ENCODE measurements around the gene SLC2A10. TPM values are rescaled to one million over a fixed set of nuclear protein-coding genes. Genes with fewer than 3 reads are reported as not detected.

Gene SLC2A10
- total RNA-seq, 1 experiment from 2014 or later: 33.6 TPM

- DNase-seq: peak; percentile 100
- POLR2A ChIA-PET (ENCODE audit: unreplicated experiment): interaction anchor here (0.7 kb wide), 1 partner anchor 131 kb away, joined by 3 read pairs; no protein-coding TSS in a partner anchor
- Histone ChIP-seq H3K27ac (peak within 1 kb of the TSS; percentile 76), H4K20me1 (ENCODE audit: insufficient read depth) (0 out of 2 replicates have a peak, but pooled peaks cover 3% of the 10 kb centered on the region), H3K4me2 (peak within 1 kb of the TSS; percentile 87), H3K4me3 (peak within 1 kb of the TSS; percentile 79), H3K9me2 (ENCODE audit: insufficient read depth) (no peaks in the 10 kb centered on the region), H3K27me3 (ENCODE audit: insufficient read depth, low read depth) (no peaks in the 10 kb centered on the region), H3F3A (ENCODE audit: insufficient read depth, low read depth) (peaks cover 18% of the 10 kb centered on the region; the same call in 1 of the 2 replicates), H3K4me1 (replicated peaks; ENCODE audit: insufficient read depth) (peaks cover 26% of the 10 kb centered on the region), H3K36me3 (ENCODE audit: low read depth) (peaks cover 12% of the 10 kb centered on the region; the same call in 1 of the 2 replicates), H3K79me2 (ENCODE audit: low read depth) (peaks cover 42% of the 10 kb centered on the region), H2AFZ (peak within 1 kb of the TSS; percentile 90), H3K9me3 (ENCODE audit: insufficient read depth, low read depth) (no peaks in the 10 kb centered on the region)
- no peak for TF ChIP-seq EZH2 (IDR thresholded peaks at IDR 0.05; ENCODE audit: low read depth)
- TF ChIP-seq CTCF (conservative IDR thresholded peaks at IDR 0.05): 0 out of 2 replicates have a peak, but pooled peaks have one; percentile 28
- CTCF ChIA-PET: interaction anchor here (0.6 kb wide), 1 partner anchor 66 kb away, joined by 3 read pairs; no protein-coding TSS in a partner anchor
- BruUV-seq (replicated peaks): TSS peak; percentile 24
- intact Hi-C loops (cut with micrococcal nuclease; ENCODE audit: unreplicated experiment): no loop called here
These were observed 20.2 kb upstream of the SLC2A10 start, which contains the start of gene TP53RK for GRCh38 chr20:46689082-46689753. Gene TP53RK, minus strand, starts transcription at chr20:46689444. Its CDS starts 30 bp downstream, at chr20:46689414.

GRCh38 chr20:46689754-46690085 lies 19.7 kb upstream of the SLC2A10 start:
- intact Hi-C loops (cut with micrococcal nuclease; ENCODE audit: unreplicated experiment): no loop called here
- no peaks in the 10 kb centered on the region for H3K9me2 ChIP-seq (ENCODE audit: insufficient read depth)
- POLR2A ChIA-PET (ENCODE audit: unreplicated experiment): interaction anchor here (0.7 kb wide), 2 partner anchors 85 to 132 kb away, joined by 3 to 7 read pairs; no protein-coding TSS in a partner anchor
- peaks cover 26% of the 10 kb centered on the region for H3K4me1 ChIP-seq (replicated peaks; ENCODE audit: insufficient read depth)
- DNase-seq: no peak
- H3K4me3 ChIP-seq: peak overlapping the region; percentile 64
- no peaks in the 10 kb centered on the region for H3K27me3 ChIP-seq (ENCODE audit: insufficient read depth, low read depth)
- peak overlapping the region; percentile 66 for H3K27ac ChIP-seq
- TSS peak; percentile 59 for BruUV-seq (replicated peaks)
- H4K20me1 ChIP-seq (ENCODE audit: insufficient read depth): 0 out of 2 replicates have a peak, but pooled peaks cover 3% of the 10 kb centered on the region
- peaks cover 14% of the 10 kb centered on the region; the same call in 1 of the 2 replicates for H3F3A ChIP-seq (ENCODE audit: insufficient read depth, low read depth)
- no peak for TF ChIP-seq EZH2 (IDR thresholded peaks at IDR 0.05; ENCODE audit: low read depth)
- TF ChIP-seq CTCF (conservative IDR thresholded peaks at IDR 0.05): no peak
- CTCF ChIA-PET: no interaction called here
- H2AFZ ChIP-seq: peak overlapping the region; percentile 90
- H3K9me3 ChIP-seq (ENCODE audit: insufficient read depth, low read depth): no peaks in the 10 kb centered on the region
- H3K79me2 ChIP-seq (ENCODE audit: low read depth): peaks cover 40% of the 10 kb centered on the region
- H3K36me3 ChIP-seq (ENCODE audit: low read depth): peaks cover 12% of the 10 kb centered on the region; the same call in 1 of the 2 replicates
- peak overlapping the region; percentile 83 for H3K4me2 ChIP-seq

GRCh38 chr20:46690219-46691106 lies 19.0 kb upstream of the SLC2A10 start:
- H3K9me3 ChIP-seq (ENCODE audit: insufficient read depth, low read depth): no peaks in the 10 kb centered on the region

More at GRCh38 chr20:46690219-46691106, 19.0 kb upstream of the SLC2A10 start:
- DNase-seq: no peak
- peaks cover 26% of the 10 kb centered on the region for H3K4me1 ChIP-seq (replicated peaks; ENCODE audit: insufficient read depth)
- TF ChIP-seq CTCF (conservative IDR thresholded peaks at IDR 0.05) (no peak), EZH2 (IDR thresholded peaks at IDR 0.05; ENCODE audit: low read depth) (no peak)
- ChIA-PET CTCF (no interaction called here), POLR2A (ENCODE audit: unreplicated experiment) (interaction anchor here (0.7 kb wide), 2 partner anchors 86 to 874 kb away, joined by 7 to 8 read pairs; no protein-coding TSS in a partner anchor)
- H3F3A ChIP-seq (ENCODE audit: insufficient read depth, low read depth): peaks cover 8% of the 10 kb centered on the region; the same call in 1 of the 2 replicates
- no peaks in the 10 kb centered on the region for H3K9me2 ChIP-seq (ENCODE audit: insufficient read depth)
- peaks cover 12% of the 10 kb centered on the region; the same call in 1 of the 2 replicates for H3K36me3 ChIP-seq (ENCODE audit: low read depth)
- peaks cover 34% of the 10 kb centered on the region for H3K79me2 ChIP-seq (ENCODE audit: low read depth)
- BruUV-seq (replicated peaks): no TSS peak
- intact Hi-C loops (cut with micrococcal nuclease; ENCODE audit: unreplicated experiment): no loop called here
- 0 out of 2 replicates have a peak, but pooled peaks cover 3% of the 10 kb centered on the region for H4K20me1 ChIP-seq (ENCODE audit: insufficient read depth)
- no peaks in the 10 kb centered on the region for H3K27me3 ChIP-seq (ENCODE audit: insufficient read depth, low read depth)
- peak overlapping the region; percentile 90 for H2AFZ ChIP-seq
- peak overlapping the region; percentile 83 for H3K4me2 ChIP-seq
- peak overlapping the region; percentile 64 for H3K4me3 ChIP-seq
- peak overlapping the region; percentile 66 for H3K27ac ChIP-seq

Measured in PC-9 (cell line).